Urothelium cell line (cell line): ENCODE data around the gene NR2C2.

Experiments used
- DNase-seq: peaks from one replicate; pipeline ENCODE4 v3.0.0; 2011; ENCODE audit warnings: low spot score, mixed read lengths
- FAIRE-seq: peaks from 2 replicates; lab custom pipeline; 2011; peaks lifted over from hg19 to GRCh38; lab: Jason Lieb, UNC

NR2C2 gene

DNA sequence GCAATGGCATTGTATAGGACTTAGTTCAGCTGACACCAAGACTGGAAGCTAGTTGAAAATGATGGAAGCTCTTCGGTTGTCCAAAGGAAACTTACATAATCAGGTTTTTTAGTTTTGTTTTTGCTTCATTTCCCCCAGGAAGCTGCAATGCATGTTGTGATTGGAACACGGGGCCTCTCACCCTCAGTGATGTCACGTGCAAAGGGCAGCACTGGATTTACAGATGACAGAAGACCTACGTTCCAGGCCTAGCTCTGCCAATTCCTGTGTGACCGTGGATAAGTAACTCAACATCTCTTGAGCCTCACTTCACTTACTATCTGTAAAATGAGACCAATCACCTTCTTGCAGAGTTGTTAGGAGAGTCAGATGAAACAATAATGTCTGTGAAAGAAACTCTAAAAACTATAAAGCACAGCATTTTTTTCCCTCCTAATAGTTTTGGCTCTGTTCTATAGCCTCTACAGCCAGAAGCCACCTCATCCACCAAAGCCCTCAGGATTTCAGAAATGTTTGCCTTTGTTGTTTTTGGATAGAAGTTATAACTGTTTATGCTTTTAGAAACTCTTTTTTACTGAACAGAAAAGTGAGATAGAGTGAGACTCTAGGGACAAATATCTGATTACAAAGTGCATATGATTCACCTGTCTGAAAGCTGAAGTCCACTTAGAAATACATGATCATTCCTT is 146.9 kb downstream of the NR2C2 start:
- FAIRE-seq, result no peak

DNA sequence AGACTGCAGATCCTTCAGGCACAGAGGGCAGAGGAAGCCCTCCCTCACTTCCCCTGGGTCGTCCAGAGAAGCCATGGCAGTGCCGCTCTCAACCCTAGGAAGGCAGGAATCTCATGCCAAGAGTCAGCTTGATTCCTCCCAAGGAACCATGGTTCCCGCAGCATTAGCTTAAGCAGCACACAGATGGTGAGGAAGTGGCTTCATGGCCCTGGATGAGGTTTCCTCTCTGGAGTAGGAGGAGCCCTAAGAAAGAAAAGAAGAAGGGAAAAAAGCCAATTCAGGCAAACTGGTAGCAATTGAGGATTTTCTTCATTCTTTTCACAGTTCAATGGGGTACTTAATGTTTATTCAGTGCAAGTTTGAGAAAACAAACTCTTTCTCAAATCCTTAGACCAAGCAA is 148.7 kb downstream of the NR2C2 start:
- FAIRE-seq, result no peak
- DNase-seq, result no peak

More for the DNA sequence above, 146.9 kb downstream of the NR2C2 start:
- no peak for DNase-seq

DNA sequence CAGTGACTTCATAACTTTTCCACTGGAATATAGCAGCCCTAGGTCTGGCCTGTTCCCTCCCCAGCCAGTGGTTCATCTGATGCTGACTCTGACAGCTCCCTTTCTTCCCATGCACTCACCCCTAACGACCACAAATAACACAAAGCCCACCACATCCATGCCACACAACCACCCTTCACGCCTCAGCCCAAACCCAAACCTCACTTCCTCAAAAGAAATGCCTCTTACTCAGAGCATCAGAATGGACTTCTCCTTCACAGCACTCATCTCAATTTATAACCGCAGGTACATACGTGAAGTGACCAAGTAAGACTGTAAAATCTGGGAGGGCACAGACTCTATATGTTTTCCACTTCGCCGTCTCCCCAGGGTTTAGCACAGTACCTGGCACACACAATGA is 150.5 kb downstream of the NR2C2 start:
- FAIRE-seq, result no peak
- DNase-seq, result no peak
